Ascending aorta (tissue), 2 donors: ENCODE results near the gene C8B. TPM values are rescaled to one million over a fixed set of nuclear protein-coding genes. Genes with fewer than 3 reads are reported as not detected.

Source experiments
- DNase-seq, 2 donors: peaks; one replicate each; pipeline ENCODE4 v3.0.0-alpha.2; 2019; ENCODE audit warnings: low spot score in 2 of 2
- H3K27ac ChIP-seq, 2 donors: fragments of 200-600 bp; sonication (generic); one replicate each; pipeline ENCODE4 v1.5.1; 2016 to 2017; ENCODE audit warnings: mild to moderate bottlenecking in 1 of 2
- H3K27me3 ChIP-seq: fragments of 200-600 bp; sonication (generic); one replicate; pipeline ENCODE4 v1.5.1; 2017
- H3K36me3 ChIP-seq, 2 donors: fragments of 200-600 bp; sonication (generic); one replicate each; pipeline ENCODE4 v1.5.1; 2016
- H3K4me1 ChIP-seq, 2 donors: fragments of 200-600 bp; sonication (generic); one replicate each; pipeline ENCODE4 v1.5.1; 2016 to 2017; ENCODE audit warnings: mild to moderate bottlenecking in 1 of 2
- H3K4me3 ChIP-seq, 2 donors: fragments of 200-600 bp; sonication (generic); one replicate each; pipeline ENCODE4 v1.5.1; 2016 to 2017; ENCODE audit warnings: mild to moderate bottlenecking in 1 of 2
- H3K9me3 ChIP-seq, 2 donors: fragments of 200-600 bp; sonication (generic); one replicate each; pipeline ENCODE4 v1.5.1; 2016
- CTCF ChIP-seq, 3 experiments: fragments of 200-600 bp in 2 of 3; fragments of 450-650 bp in 1 of 3; sonication (generic) in 2 of 3; IDR thresholded peaks; one replicate each; pipeline ENCODE4 v1.5.1; 2016 to 2019; ENCODE audit warnings: antibody characterized with exemption in 3 of 3, mild to moderate bottlenecking in 1 of 3, moderate library complexity in 1 of 3
- intact Hi-C: fragments of 100-400 bp; cut with DNase I; formaldehyde crosslinking; loops from one replicate; pipeline ENCODE4 v1.15.1; 2023
- total RNA-seq: library from RNA; depleted of rRNA; stranded (reverse); fragments of >200 nt; gene quantifications from one replicate; pipeline ENCODE4 v1.1.0, GENCODE V29; 2016

C8B gene
- 347 TPM for total RNA-seq

DNA sequence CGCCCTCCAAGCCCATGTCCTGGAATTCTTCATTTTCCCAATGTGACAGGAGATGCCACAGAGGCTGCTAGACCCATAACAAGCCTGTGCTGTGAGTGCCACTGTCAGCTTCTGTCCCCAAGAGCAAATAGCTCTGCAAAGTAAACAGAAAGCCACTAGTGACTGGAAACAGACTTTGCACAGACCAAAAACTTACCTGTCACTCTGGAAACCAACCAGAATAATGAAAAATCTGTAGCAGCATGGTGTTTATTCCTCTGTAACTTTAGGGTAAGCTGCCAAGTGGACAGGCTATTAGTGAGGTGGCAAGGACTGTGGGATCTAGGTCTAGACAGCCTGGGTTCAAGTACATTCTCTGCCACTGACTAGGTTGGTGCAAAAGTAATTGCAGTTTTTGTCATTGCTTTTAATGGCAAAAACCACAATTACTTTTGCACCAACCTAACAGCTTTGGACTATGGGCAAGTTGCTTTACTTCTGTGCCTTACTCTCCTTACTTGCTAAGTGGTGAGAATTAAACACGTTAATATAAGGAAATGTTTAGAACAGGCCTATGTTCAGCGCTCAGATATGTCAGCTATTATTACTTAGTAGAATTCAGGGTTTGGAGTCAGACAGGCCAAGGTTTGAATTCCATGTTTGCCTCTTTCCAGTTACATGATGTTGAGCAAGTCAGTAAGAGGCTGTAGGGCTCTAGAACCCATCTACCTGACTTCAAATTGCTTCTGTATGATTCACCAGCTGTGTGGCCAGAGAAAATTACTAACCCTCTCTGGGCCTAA lies at the start of gene C8B:
Gene C8B (minus strand): TSS at position 100 of the 782 bp plus-strand sequence. CDS start 67 bp downstream, at position 33.
- intact Hi-C loops, result no loop called here

DNA sequence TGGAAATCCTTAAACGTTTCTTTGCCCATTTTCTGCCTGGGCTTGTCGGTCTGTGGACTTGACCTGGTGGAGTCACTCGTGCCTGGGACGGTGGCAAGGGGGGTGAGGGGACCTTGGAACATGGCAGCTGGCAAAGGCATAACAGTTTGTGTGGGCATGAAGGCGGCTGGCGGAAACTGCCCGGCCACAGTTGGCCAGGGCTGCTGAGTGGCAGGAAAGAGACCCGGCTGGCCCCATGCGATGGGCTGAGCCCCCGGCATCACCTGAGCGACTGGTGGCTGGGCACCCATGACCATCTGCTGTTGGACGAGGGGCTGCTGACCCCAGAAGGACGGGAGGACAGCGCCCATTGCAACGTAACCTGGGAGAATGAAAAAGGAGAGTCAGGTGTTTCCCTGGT lies 49.3 kb upstream of the C8B start:
- no peak overlapping the region for H3K27ac ChIP-seq
- no peak for DNase-seq
- no peaks in the 10 kb centered on the region for H3K27me3 ChIP-seq
- H3K9me3 ChIP-seq, result no peaks in the 10 kb centered on the region
- intact Hi-C loops, result no loop called here
- TF ChIP-seq CTCF (IDR thresholded peaks at IDR 0.05), result no peak
- no peaks in the 10 kb centered on the region for H3K4me1 ChIP-seq
- H3K36me3 ChIP-seq, result no peaks in the 10 kb centered on the region
- no peak overlapping the region for H3K4me3 ChIP-seq

More for the DNA sequence above, at the start of gene C8B:
- DNase-seq, result no peak
- Histone ChIP-seq H3K27ac (no peak within 1 kb of the TSS), H3K36me3 (no peaks in the 10 kb centered on the region), H3K9me3 (no peaks in the 10 kb centered on the region), H3K4me1 (no peaks in the 10 kb centered on the region), H3K27me3 (no peaks in the 10 kb centered on the region), H3K4me3 (no peak within 1 kb of the TSS)
- no peak for TF ChIP-seq CTCF (IDR thresholded peaks at IDR 0.05)

DNA sequence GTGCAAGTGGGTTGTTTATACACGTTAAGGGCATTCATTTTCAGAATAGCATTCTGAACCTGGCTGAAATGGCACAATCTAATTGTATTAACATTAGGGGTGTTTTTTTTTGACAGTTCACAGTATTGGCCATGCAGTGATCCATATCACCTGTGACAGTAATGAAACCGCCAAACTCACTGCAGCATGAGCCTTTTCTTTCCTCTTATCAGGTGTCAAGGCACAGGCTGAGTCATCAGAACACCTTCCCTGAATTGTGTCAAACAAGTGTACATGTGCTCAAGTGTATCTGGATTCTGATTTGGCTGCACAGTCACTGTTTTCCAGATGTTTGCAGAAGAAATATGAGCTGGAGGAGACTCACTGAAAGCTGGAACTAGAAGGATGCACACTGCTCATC lies 47.7 kb upstream of the C8B start:
- no peaks in the 10 kb centered on the region for H3K27me3 ChIP-seq
- intact Hi-C loops, result no loop called here
- no peak overlapping the region for H3K27ac ChIP-seq
- no peak for TF ChIP-seq CTCF (IDR thresholded peaks at IDR 0.05)
- H3K36me3 ChIP-seq, result no peaks in the 10 kb centered on the region
- DNase-seq, result no peak
- no peaks in the 10 kb centered on the region for H3K9me3 ChIP-seq
- H3K4me1 ChIP-seq, result no peaks in the 10 kb centered on the region
- no peak overlapping the region for H3K4me3 ChIP-seq

- Histone ChIP-seq H3K4me1 (no peaks in the 10 kb centered on the region), H3K27ac (no peak overlapping the region), H3K27me3 (no peaks in the 10 kb centered on the region), H3K4me3 (no peak overlapping the region), H3K36me3 (no peaks in the 10 kb centered on the region), H3K9me3 (no peaks in the 10 kb centered on the region)
- intact Hi-C loops, result no loop called here
- no peak for TF ChIP-seq CTCF (IDR thresholded peaks at IDR 0.05)
- DNase-seq, result no peak
Observed at GRCh38 chr1:57012315-57012714, 46.5 kb upstream of the C8B start.

DNA sequence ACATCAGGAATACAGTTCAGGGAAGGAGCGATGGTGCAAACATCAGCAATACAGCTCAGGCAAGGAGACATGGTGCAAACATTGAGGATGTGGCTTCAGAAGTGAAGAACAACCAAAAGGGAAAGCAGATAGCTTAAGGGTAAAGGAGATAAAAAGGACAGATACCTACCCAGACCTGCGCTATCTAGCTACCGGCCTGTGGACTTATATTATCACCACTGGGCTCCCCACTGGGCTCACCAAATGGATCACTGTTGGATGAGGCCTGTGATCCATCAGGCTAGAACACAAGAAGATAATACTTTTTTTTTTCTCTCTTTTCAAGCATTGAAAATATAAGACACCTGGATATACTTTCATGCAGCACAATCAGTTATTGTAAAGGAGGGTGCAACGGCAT lies 44.7 kb upstream of the C8B start:
- H3K27me3 ChIP-seq, result no peaks in the 10 kb centered on the region
- no peak overlapping the region for H3K27ac ChIP-seq
- intact Hi-C loops, result no loop called here
- no peak for TF ChIP-seq CTCF (IDR thresholded peaks at IDR 0.05)
- H3K4me3 ChIP-seq, result no peak overlapping the region
- no peak for DNase-seq
- H3K4me1 ChIP-seq, result no peaks in the 10 kb centered on the region
- no peaks in the 10 kb centered on the region for H3K36me3 ChIP-seq
- H3K9me3 ChIP-seq, result no peaks in the 10 kb centered on the region
